Panc1 (cell line): ENCODE data around the gene GFRA3. TPM values are rescaled to one million over a fixed set of nuclear protein-coding genes. Genes with fewer than 3 reads are reported as not detected.

Experiments
- ATAC-seq: fragments of 200-7000 bp; cut with Tn5 transposase; 2 replicates; pipeline ENCODE4 v1.9.1; 2020; ENCODE audit warnings: mild to moderate bottlenecking, moderate library complexity
- BruUV-seq: library from RNA; stranded (reverse); fragments of 400-500 nt; replicated peaks from 2 replicates; lab custom pipeline; 2021; lab: Mats Ljungman, UMichigan
- CTCF ChIA-PET: fragments of 300-600 bp; sonication (Branson Sonifier 250); formaldehyde crosslinking; loops from one replicate; lab custom pipeline; 2022; ENCODE audit warnings: antibody characterized with exemption; lab: Charles Lee
- POLR2A ChIA-PET: fragments of 300-600 bp; sonication (Branson Sonifier 250); formaldehyde crosslinking; loops from one replicate; lab custom pipeline; 2022; ENCODE audit warnings: antibody characterized with exemption; lab: Charles Lee
- DNase-seq: peaks from one replicate; pipeline ENCODE4 v3.0.0-alpha.2; 2010; ENCODE audit warnings: low read depth, low spot score
- H3K27ac ChIP-seq: 2 replicates; pipeline ENCODE4 v1.5.1; 2011; ENCODE audit warnings: mild to moderate bottlenecking, low read length, inconsistent platforms
- H3K27me3 ChIP-seq: fragments of 200-500 bp; sonication (Bioruptor generic); 2 replicates; pipeline ENCODE4 v1.6.0; 2014; ENCODE audit warnings: low read length, inconsistent platforms; ENCODE audit not compliant: control insufficient read depth, insufficient read depth
- H3K36me3 ChIP-seq: fragments of 200-500 bp; sonication (Bioruptor generic); 2 replicates; pipeline ENCODE4 v1.5.1; 2014; ENCODE audit warnings: inconsistent platforms, mild to moderate bottlenecking, low read length, moderate library complexity; ENCODE audit not compliant: control insufficient read depth, insufficient read depth
- H3K4me1 ChIP-seq: 2 replicates; pipeline ENCODE4 v1.5.1; 2011; ENCODE audit warnings: inconsistent platforms, mild to moderate bottlenecking, low read length, moderate library complexity; ENCODE audit not compliant: control insufficient read depth, insufficient read depth
- H3K4me3 ChIP-seq, 2 experiments: 2 replicates each; pipeline ENCODE4 v1.5.1; 2011 to 2012; ENCODE audit warnings: low read depth in 2 of 2, low read length in 2 of 2, mild to moderate bottlenecking in 2 of 2, inconsistent platforms in 1 of 2, moderate library complexity in 1 of 2
- H3K9me3 ChIP-seq: fragments of 200-500 bp; sonication (Bioruptor generic); 2 replicates; pipeline ENCODE4 v1.5.1; 2014; ENCODE audit warnings: low read depth, mild to moderate bottlenecking, inconsistent platforms, low read length, moderate library complexity; ENCODE audit not compliant: control insufficient read depth, insufficient read depth
- POLR2AphosphoS5 ChIP-seq: IDR thresholded peaks from 2 replicates; pipeline ENCODE4 v1.6.1; 2012; ENCODE audit warnings: mild to moderate bottlenecking, low read depth, low read length, moderate library complexity
- SIN3A ChIP-seq: IDR thresholded peaks from 2 replicates; pipeline ENCODE4 v1.6.1; 2012; ENCODE audit warnings: low read depth, mild to moderate bottlenecking, low read length, moderate library complexity, borderline replicate concordance; ENCODE audit not compliant: insufficient read depth
- TCF7L2 ChIP-seq: IDR thresholded peaks from 2 replicates; pipeline ENCODE4 v1.6.1; 2011; ENCODE audit warnings: mild to moderate bottlenecking, low read depth, low read length, inconsistent platforms
- in situ Hi-C: cut with HindIII; loops from 2 replicates; pipeline ENCODE4 v1.10.0; 2016; ENCODE audit warnings: low sequenced_read_pairs, low pct_unique_long_range_greater_than_20kb
- intact Hi-C: fragments of 100-400 bp; cut with micrococcal nuclease; formaldehyde crosslinking; loops from one replicate; pipeline ENCODE4 v1.10.0; 2022; ENCODE audit not compliant: unreplicated experiment
- total RNA-seq: library from RNA; stranded (reverse); gene quantifications from one replicate; pipeline ENCODE4 v1.2.1, GENCODE V29; 2021; ENCODE audit not compliant: unreplicated experiment
- TF ChIP-seq, protein P1 (sequence below), 2 experiments: IDR thresholded peaks; 2 replicates each; pipeline ENCODE4 v1.6.1; 2011 to 2012; ENCODE audit warnings: low read depth in 2 of 2, control low read depth in 1 of 2, low read length in 1 of 2, mild to moderate bottlenecking in 1 of 2, moderate library complexity in 1 of 2; ENCODE audit not compliant: insufficient read depth in 1 of 2
- TF ChIP-seq, protein P2 (sequence below): fragments of 450-650 bp; IDR thresholded peaks from 2 replicates; pipeline ENCODE4 v1.5.1; 2017; ENCODE audit warnings: mild to moderate bottlenecking

Gene GFRA3
- total RNA-seq, 1 experiment from 2014 or later, result 1.5 TPM

DNA sequence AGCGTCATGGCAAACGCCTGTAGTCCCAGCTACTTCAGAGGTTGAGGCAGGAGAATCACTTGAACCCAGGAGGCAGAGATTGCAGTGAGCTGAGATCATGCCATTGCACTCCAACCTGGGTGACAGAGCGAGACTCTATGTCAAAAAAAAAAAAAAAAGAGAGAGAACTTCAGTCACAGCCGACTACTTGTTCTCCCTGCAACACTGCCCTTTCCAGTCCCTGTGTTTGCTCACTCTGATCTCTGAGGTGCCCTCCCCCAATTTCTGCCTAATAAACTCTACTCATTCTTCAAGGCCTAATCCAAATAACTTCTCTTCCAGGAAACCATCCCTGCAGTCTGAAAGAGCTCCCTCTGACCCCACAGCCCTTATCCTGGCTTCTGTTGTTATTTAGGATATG lies 28.1 kb downstream of the GFRA3 start:
- H3K4me1 ChIP-seq, result peaks cover 6% of the 10 kb centered on the region
- H3K36me3 ChIP-seq, result no peaks in the 10 kb centered on the region
- H3K4me3 ChIP-seq, result no peak overlapping the region
- in situ Hi-C loops, result no loop called here
- POLR2A ChIA-PET, result no interaction called here
- CTCF ChIA-PET, result no interaction called here
- no peaks in the 10 kb centered on the region for H3K9me3 ChIP-seq
- intact Hi-C loops, result no loop called here
- BruUV-seq, result no TSS peak
- H3K27ac ChIP-seq, result no peak overlapping the region
- DNase-seq (no peak), ATAC-seq (no peak)
- H3K27me3 ChIP-seq, result peaks cover 5% of the 10 kb centered on the region
- TF ChIP-seq SIN3A (no peak), TCF7L2 (no peak)

DNA sequence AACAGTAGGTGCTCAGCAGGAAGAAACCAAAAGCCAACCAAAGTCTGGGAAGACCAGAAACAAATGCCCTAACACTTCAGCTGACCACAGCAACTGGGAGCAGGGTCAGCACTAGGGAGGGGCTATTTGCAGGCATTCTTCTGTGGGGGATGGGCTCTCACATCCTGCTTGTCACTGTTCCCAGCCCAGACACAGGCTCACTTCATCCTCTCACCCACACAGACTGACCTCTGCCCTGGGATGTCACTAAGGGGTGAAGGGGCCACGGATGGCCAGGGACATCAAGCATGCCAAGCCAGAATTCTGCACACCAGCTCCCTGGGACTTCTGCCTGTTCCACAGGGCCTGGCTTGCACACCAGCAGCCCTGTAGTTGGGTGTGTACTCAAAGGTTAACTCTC lies 28.7 kb downstream of the GFRA3 start:
- Histone ChIP-seq H3K36me3 (no peaks in the 10 kb centered on the region), H3K4me1 (peaks cover 6% of the 10 kb centered on the region), H3K4me3 (no peak overlapping the region), H3K27me3 (peaks cover 8% of the 10 kb centered on the region), H3K27ac (no peak overlapping the region), H3K9me3 (no peaks in the 10 kb centered on the region)
- no peak for ATAC-seq
- no peak for DNase-seq
- BruUV-seq, result no TSS peak
- intact Hi-C loops (no loop called here), in situ Hi-C loops (no loop called here)
- ChIA-PET CTCF (no interaction called here), POLR2A (no interaction called here)
- TF ChIP-seq, protein P1, sequence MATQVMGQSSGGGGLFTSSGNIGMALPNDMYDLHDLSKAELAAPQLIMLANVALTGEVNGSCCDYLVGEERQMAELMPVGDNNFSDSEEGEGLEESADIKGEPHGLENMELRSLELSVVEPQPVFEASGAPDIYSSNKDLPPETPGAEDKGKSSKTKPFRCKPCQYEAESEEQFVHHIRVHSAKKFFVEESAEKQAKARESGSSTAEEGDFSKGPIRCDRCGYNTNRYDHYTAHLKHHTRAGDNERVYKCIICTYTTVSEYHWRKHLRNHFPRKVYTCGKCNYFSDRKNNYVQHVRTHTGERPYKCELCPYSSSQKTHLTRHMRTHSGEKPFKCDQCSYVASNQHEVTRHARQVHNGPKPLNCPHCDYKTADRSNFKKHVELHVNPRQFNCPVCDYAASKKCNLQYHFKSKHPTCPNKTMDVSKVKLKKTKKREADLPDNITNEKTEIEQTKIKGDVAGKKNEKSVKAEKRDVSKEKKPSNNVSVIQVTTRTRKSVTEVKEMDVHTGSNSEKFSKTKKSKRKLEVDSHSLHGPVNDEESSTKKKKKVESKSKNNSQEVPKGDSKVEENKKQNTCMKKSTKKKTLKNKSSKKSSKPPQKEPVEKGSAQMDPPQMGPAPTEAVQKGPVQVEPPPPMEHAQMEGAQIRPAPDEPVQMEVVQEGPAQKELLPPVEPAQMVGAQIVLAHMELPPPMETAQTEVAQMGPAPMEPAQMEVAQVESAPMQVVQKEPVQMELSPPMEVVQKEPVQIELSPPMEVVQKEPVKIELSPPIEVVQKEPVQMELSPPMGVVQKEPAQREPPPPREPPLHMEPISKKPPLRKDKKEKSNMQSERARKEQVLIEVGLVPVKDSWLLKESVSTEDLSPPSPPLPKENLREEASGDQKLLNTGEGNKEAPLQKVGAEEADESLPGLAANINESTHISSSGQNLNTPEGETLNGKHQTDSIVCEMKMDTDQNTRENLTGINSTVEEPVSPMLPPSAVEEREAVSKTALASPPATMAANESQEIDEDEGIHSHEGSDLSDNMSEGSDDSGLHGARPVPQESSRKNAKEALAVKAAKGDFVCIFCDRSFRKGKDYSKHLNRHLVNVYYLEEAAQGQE (IDR thresholded peaks at IDR 0.05; ENCODE audit: insufficient read depth in 1 of 2, low read depth in 2 of 2, low read length in 1 of 2), result no peak
- TF ChIP-seq, protein P2, sequence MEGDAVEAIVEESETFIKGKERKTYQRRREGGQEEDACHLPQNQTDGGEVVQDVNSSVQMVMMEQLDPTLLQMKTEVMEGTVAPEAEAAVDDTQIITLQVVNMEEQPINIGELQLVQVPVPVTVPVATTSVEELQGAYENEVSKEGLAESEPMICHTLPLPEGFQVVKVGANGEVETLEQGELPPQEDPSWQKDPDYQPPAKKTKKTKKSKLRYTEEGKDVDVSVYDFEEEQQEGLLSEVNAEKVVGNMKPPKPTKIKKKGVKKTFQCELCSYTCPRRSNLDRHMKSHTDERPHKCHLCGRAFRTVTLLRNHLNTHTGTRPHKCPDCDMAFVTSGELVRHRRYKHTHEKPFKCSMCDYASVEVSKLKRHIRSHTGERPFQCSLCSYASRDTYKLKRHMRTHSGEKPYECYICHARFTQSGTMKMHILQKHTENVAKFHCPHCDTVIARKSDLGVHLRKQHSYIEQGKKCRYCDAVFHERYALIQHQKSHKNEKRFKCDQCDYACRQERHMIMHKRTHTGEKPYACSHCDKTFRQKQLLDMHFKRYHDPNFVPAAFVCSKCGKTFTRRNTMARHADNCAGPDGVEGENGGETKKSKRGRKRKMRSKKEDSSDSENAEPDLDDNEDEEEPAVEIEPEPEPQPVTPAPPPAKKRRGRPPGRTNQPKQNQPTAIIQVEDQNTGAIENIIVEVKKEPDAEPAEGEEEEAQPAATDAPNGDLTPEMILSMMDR, result no peak
- TF ChIP-seq SIN3A (no peak), TCF7L2 (no peak), POLR2AphosphoS5 (no peak)

DNA sequence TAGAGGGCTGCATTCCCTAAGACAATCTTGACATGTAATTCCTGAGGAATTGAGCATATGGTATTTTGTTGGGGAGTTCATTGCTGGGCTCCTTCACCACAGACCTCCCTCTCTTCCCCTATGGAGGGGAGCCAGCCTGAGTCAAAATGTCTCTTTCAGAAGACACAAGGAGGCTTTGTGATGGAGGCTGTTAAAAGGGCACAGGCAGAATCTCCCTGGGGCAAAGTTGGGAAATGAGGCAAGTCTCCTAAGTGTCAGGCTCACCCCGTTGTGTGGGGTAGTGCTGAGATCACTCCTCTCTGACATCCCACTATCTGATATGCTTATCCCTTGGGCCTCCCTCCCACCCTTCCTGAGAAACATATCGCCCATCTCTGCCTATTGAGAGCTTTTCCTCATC lies 30.6 kb downstream of the GFRA3 start:
- peaks cover 10% of the 10 kb centered on the region for H3K27me3 ChIP-seq
- no peak for DNase-seq
- ChIA-PET POLR2A (no interaction called here), CTCF (interaction anchor here (0.6 kb wide), 1 partner anchor 222 kb away, joined by 11 read pairs; no protein-coding TSS in a partner anchor)
- no peaks in the 10 kb centered on the region for H3K9me3 ChIP-seq
- no peak overlapping the region for H3K4me3 ChIP-seq
- peaks cover 6% of the 10 kb centered on the region for H3K4me1 ChIP-seq
- ATAC-seq, result no peak
- no peak overlapping the region for H3K27ac ChIP-seq
- BruUV-seq, result no TSS peak
- H3K36me3 ChIP-seq, result no peaks in the 10 kb centered on the region
- intact Hi-C loops (no loop called here), in situ Hi-C loops (no loop called here)
- TF ChIP-seq, protein P2, result no peak
- TF ChIP-seq, protein P1 (IDR thresholded peaks at IDR 0.05; ENCODE audit: insufficient read depth in 1 of 2, low read depth in 2 of 2, low read length in 1 of 2), result no peak
- TF ChIP-seq SIN3A, result no peak
- TF ChIP-seq POLR2AphosphoS5, result no peak
- no peak for TF ChIP-seq TCF7L2
